IMR-90 (cell line): Measurements from ENCODE around the gene YLPM1. TPM values are rescaled to one million over a fixed set of nuclear protein-coding genes. Genes with fewer than 3 reads are reported as not detected.
A peak's percentile ranks its signal among the peaks of the same experiment; 100 is the strongest.

ENCODE experiments used
- ATAC-seq: fragments of 200-7000 bp; cut with Tn5 transposase; 2 replicates; pipeline ENCODE4 v1.9.1; 2020; ENCODE audit warnings: low read depth, mild to moderate bottlenecking, moderate library complexity
- BruUV-seq: library from RNA; stranded (reverse); fragments of 400-500 nt; replicated peaks from 2 replicates; lab custom pipeline; 2021; lab: Mats Ljungman, UMichigan
- CTCF ChIA-PET: fragments of 300-600 bp; formaldehyde crosslinking; extraction: SDS; loops from one replicate; lab custom pipeline; 2021; ENCODE audit warnings: antibody characterized with exemption; lab: Yijun Ruan, JAX
- POLR2A ChIA-PET: fragments of 300-600 bp; sonication (Branson Sonifier 250); formaldehyde crosslinking; loops from one replicate; lab custom pipeline; 2022; ENCODE audit warnings: antibody characterized with exemption; ENCODE audit not compliant: unreplicated experiment; lab: Charles Lee
- DNase-seq: peaks from one replicate; pipeline ENCODE4 v3.0.0; 2013
- H2AFZ ChIP-seq: replicated peaks from 2 replicates; pipeline ENCODE3; 2013; ENCODE audit warnings: low read length, mild to moderate bottlenecking; ENCODE audit not compliant: poor library complexity
- H2AK5ac ChIP-seq: 2 replicates; pipeline ENCODE4 v1.6.1; 2013; ENCODE audit warnings: low read depth, low read length, inconsistent platforms
- H2AK9ac ChIP-seq: replicated peaks from 2 replicates; pipeline ENCODE3; 2013; ENCODE audit warnings: mild to moderate bottlenecking, low read depth, low read length, moderate library complexity; ENCODE audit not compliant: poor library complexity
- H2BK120ac ChIP-seq: 2 replicates; pipeline ENCODE4 v1.6.1; 2013; ENCODE audit warnings: low read depth, low read length, inconsistent platforms
- H2BK15ac ChIP-seq: 3 replicates; pipeline ENCODE4 v1.6.1; 2013; ENCODE audit warnings: low read depth, low read length, inconsistent platforms
- H2BK20ac ChIP-seq: 2 replicates; pipeline ENCODE4 v1.6.1; 2013; ENCODE audit warnings: low read depth, mild to moderate bottlenecking, inconsistent platforms, low read length, moderate library complexity
- H2BK5ac ChIP-seq: 2 replicates; pipeline ENCODE4 v1.6.1; 2013; ENCODE audit warnings: mild to moderate bottlenecking, low read depth, low read length, inconsistent platforms; ENCODE audit not compliant: poor library complexity, severe bottlenecking
- H3K14ac ChIP-seq: replicated peaks from 2 replicates; pipeline ENCODE4 v1.6.1; 2013; ENCODE audit warnings: low read depth, low read length, inconsistent platforms
- H3K18ac ChIP-seq: 2 replicates; pipeline ENCODE4 v1.6.1; 2013; ENCODE audit warnings: low read depth, low read length, control low read depth
- H3K23ac ChIP-seq: 2 replicates; pipeline ENCODE4 v1.6.1; 2013; ENCODE audit warnings: low read depth, low read length, inconsistent platforms
- H3K27ac ChIP-seq: 2 replicates; pipeline ENCODE4 v1.5.1; 2013; ENCODE audit warnings: mild to moderate bottlenecking, control low read depth, low read length; ENCODE audit not compliant: insufficient read depth
- H3K27me3 ChIP-seq: 2 replicates; pipeline ENCODE4 v1.6.1; 2013; ENCODE audit warnings: low read length; ENCODE audit not compliant: control insufficient read depth, insufficient read depth
- H3K36me3 ChIP-seq: 2 replicates; pipeline ENCODE4 v1.6.1; 2013; ENCODE audit warnings: low read length, mixed read lengths; ENCODE audit not compliant: control insufficient read depth, insufficient read depth
- H3K4ac ChIP-seq: 2 replicates; pipeline ENCODE4 v1.6.1; 2013; ENCODE audit warnings: low read depth, low read length, inconsistent platforms
- H3K4me1 ChIP-seq: 2 replicates; pipeline ENCODE4 v1.6.1; 2013; ENCODE audit warnings: low read length, mixed read lengths; ENCODE audit not compliant: control insufficient read depth, insufficient read depth
- H3K4me2 ChIP-seq: 2 replicates; pipeline ENCODE4 v1.6.1; 2013; ENCODE audit warnings: low read depth, mild to moderate bottlenecking, control low read depth, low read length, moderate library complexity
- H3K4me3 ChIP-seq: 2 replicates; pipeline ENCODE4 v1.5.1; 2013; ENCODE audit warnings: low read depth, mild to moderate bottlenecking, control low read depth, low read length, moderate library complexity; ENCODE audit not compliant: insufficient read depth
- H3K56ac ChIP-seq: 2 replicates; pipeline ENCODE4 v1.6.1; 2013; ENCODE audit warnings: low read length, inconsistent platforms; ENCODE audit not compliant: insufficient read depth; ENCODE audit errors: extremely low read depth
- H3K79me1 ChIP-seq, 2 experiments: 2 replicates each; pipeline ENCODE4 v1.6.1; 2013; ENCODE audit warnings: low read length in 2 of 2, inconsistent platforms in 1 of 2, low read depth in 1 of 2
- H3K9ac ChIP-seq: 2 replicates; pipeline ENCODE4 v1.6.1; 2013; ENCODE audit warnings: low read depth, low read length, control low read depth
- H3K9me1 ChIP-seq: 2 replicates; pipeline ENCODE4 v1.6.1; 2013; ENCODE audit warnings: low read length, inconsistent platforms; ENCODE audit not compliant: insufficient read depth
- H3K9me3 ChIP-seq: 2 replicates; pipeline ENCODE4 v1.6.1; 2013; ENCODE audit warnings: low read length; ENCODE audit not compliant: control insufficient read depth, insufficient read depth
- H4K20me1 ChIP-seq: 2 replicates; pipeline ENCODE4 v1.6.1; 2013; ENCODE audit warnings: low read length, inconsistent platforms; ENCODE audit not compliant: insufficient read depth
- H4K5ac ChIP-seq: 2 replicates; pipeline ENCODE4 v1.6.1; 2013; ENCODE audit warnings: mild to moderate bottlenecking, low read depth, low read length, control low read depth
- H4K8ac ChIP-seq, 2 experiments: 2 replicates each; pipeline ENCODE4 v1.6.1; 2013; ENCODE audit warnings: low read depth in 2 of 2, low read length in 2 of 2, control low read depth in 1 of 2, inconsistent platforms in 1 of 2
- H4K91ac ChIP-seq: 2 replicates; pipeline ENCODE4 v1.6.1; 2013; ENCODE audit warnings: low read depth, low read length, inconsistent platforms; ENCODE audit not compliant: insufficient read depth
- CEBPB ChIP-seq: IDR thresholded peaks from 2 replicates; pipeline ENCODE4 v1.6.1; 2012; ENCODE audit warnings: low read depth, low read length, improper control_type of control experiment
- RAD21 ChIP-seq: IDR thresholded peaks from 2 replicates; pipeline ENCODE4 v1.6.1; 2012; ENCODE audit warnings: low read length, improper control_type of control experiment
- WGBS, 2 experiments: methylation state at CpG; one replicate each; pipeline versions ENCODE4 v1.1.5 to v1.1.7; 2013; ENCODE audit warnings: missing lambda C conversion rate in 2 of 2; ENCODE audit not compliant: insufficient read length in 1 of 2; ENCODE audit errors: extremely low coverage in 2 of 2; 5-methylcytosine and 5-hydroxymethylcytosine counted together
- dilution Hi-C: fragments of 300-500 bp; cut with HindIII; formaldehyde crosslinking; loops from one replicate; pipeline ENCODE4 v1.14.3; 2018; ENCODE audit warnings: low sequenced_read_pairs; ENCODE audit not compliant: unreplicated experiment
- in situ Hi-C: fragments of 300-500 bp; cut with MboI; formaldehyde crosslinking; loops from 3 replicates; pipeline ENCODE4 v1.14.3; 2019; ENCODE audit warnings: low sequenced_read_pairs, inconsistent platforms, mixed read lengths
- intact Hi-C: fragments of 100-400 bp; cut with micrococcal nuclease; formaldehyde crosslinking; loops from 2 replicates; pipeline ENCODE4 v1.10.0; 2022
- polyA plus RNA-seq, 3 experiments: library from polyadenylated mRNA; depleted of rRNA; stranded (reverse); fragments of >200 nt; gene quantifications; 2 replicates each; pipeline ENCODE4 v1.2.3, GENCODE V29; 2012; ENCODE audit warnings: low replicate concordance in 1 of 3
- total RNA-seq: library from RNA; depleted of rRNA; stranded (reverse); fragments of >200 nt; gene quantifications from 2 replicates; pipeline ENCODE4 v1.2.3, GENCODE V29; 2012
- TF ChIP-seq, protein P1 (sequence below): conservative IDR thresholded peaks from 2 replicates; pipeline ENCODE4 v1.5.1; 2012; ENCODE audit warnings: mild to moderate bottlenecking, low read depth, low read length, improper control_type of control experiment

The YLPM1 gene
- total and polyA plus RNA-seq, 2 of the 4 experiments (the other 2 are of a cell fraction): 8.2 to 19.7 TPM

DNA sequence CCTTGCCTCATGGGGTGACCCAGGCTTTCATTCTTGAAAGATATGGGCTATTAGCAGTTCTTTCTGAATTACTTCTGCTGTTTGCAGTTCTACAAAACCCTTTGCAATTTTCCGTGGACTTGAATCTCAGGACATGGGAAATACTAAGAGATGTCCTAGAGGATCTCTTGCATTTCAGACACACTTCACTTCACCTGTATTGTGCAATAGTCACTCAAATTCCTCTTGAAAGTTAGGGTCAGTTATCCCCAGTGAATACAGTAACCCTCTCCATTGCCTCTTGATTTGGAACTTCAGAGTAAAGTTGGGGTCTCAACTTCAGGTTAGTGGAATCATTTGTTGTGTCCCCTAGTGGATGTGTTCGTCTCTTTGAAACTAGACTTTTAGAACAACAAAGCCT, 31.8 kb downstream of the YLPM1 start:
- H4K20me1 ChIP-seq: no peaks in the 10 kb centered on the region
- no peak overlapping the region for H2AFZ ChIP-seq
- H3K27me3 ChIP-seq: no peaks in the 10 kb centered on the region
- no peak overlapping the region for H3K14ac ChIP-seq
- CTCF ChIA-PET: no interaction called here
- BruUV-seq: no TSS peak
- H4K8ac ChIP-seq: no peak overlapping the region
- TF ChIP-seq RAD21 (no peak), CEBPB (peak; percentile 88)
- TF ChIP-seq, protein P1, sequence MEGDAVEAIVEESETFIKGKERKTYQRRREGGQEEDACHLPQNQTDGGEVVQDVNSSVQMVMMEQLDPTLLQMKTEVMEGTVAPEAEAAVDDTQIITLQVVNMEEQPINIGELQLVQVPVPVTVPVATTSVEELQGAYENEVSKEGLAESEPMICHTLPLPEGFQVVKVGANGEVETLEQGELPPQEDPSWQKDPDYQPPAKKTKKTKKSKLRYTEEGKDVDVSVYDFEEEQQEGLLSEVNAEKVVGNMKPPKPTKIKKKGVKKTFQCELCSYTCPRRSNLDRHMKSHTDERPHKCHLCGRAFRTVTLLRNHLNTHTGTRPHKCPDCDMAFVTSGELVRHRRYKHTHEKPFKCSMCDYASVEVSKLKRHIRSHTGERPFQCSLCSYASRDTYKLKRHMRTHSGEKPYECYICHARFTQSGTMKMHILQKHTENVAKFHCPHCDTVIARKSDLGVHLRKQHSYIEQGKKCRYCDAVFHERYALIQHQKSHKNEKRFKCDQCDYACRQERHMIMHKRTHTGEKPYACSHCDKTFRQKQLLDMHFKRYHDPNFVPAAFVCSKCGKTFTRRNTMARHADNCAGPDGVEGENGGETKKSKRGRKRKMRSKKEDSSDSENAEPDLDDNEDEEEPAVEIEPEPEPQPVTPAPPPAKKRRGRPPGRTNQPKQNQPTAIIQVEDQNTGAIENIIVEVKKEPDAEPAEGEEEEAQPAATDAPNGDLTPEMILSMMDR: no peak
- dilution Hi-C loops (no loop called here), in situ Hi-C loops (loop anchor here (5.0 to 10.0 kb wide), 2 partner anchors 188 to 290 kb away; no protein-coding TSS in a partner anchor), intact Hi-C loops (no loop called here)
- peaks cover 17% of the 10 kb centered on the region for H3K36me3 ChIP-seq
- no peak overlapping the region for H2BK20ac ChIP-seq
- ATAC-seq (no peak), DNase-seq (no peak)
- H3K4me3 ChIP-seq: no peak overlapping the region
- no peak overlapping the region for H3K4ac ChIP-seq
- no CpG with 5 or more reads among the region's 2 CpGs for WGBS, 2 experiments
- H3K27ac ChIP-seq: no peak overlapping the region
- H3K23ac ChIP-seq: no peak overlapping the region; the same call in 1 of the 2 replicates
- no peak overlapping the region for H2AK9ac ChIP-seq
- no peak overlapping the region for H3K18ac ChIP-seq
- H2AK5ac ChIP-seq: no peak overlapping the region
- H3K9ac ChIP-seq: no peak overlapping the region
- H3K79me1 ChIP-seq: peaks cover 46 to 78% of the 10 kb centered on the region in 2 experiments
- no peak overlapping the region for H2BK15ac ChIP-seq
- H2BK120ac ChIP-seq: no peak overlapping the region
- POLR2A ChIA-PET: no interaction called here
- no peak overlapping the region for H3K56ac ChIP-seq
- peaks cover 15% of the 10 kb centered on the region for H3K9me1 ChIP-seq
- peaks cover 10% of the 10 kb centered on the region for H3K4me1 ChIP-seq
- no peak overlapping the region for H3K4me2 ChIP-seq
- no peak overlapping the region for H4K91ac ChIP-seq
- peaks cover 2% of the 10 kb centered on the region; the same call in 1 of the 2 replicates for H3K9me3 ChIP-seq
- no peak overlapping the region for H2BK5ac ChIP-seq
- H4K5ac ChIP-seq: no peak overlapping the region
